Inflammatory macrophage treated with lipopolysaccharide for 1 hour (primary cell): ENCODE measurements around the gene ZNG1A.
A peak's percentile ranks its signal among the peaks of the same experiment; 100 is the strongest.
"Not testable (repeated sequence)": the region's sequence is repeated elsewhere in the genome, so short reads cannot be mapped to it uniquely, and the experiment has no call there.

Source experiments
- DNase-seq, 2 donors: peaks; one replicate each; pipeline ENCODE4 v3.0.0-alpha.2; 2020 to 2022

Gene ZNG1A

DNA sequence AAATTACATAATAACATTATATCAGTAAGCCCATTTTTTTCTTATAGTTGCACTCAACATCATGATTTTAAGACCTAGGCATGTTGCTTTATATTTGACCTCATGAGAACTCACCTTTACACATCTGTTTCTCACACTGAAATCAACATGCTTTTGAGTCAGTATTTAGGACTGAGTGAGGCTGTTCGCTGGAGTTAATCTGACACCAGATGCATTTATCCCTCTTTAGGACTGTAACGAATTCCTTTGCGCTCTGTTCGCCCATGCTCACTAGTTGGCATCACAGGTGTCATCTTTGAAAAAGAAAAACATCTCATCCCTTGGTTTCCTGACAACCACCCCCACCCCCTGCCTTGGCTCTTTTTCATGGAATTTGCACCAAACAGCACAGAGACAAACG, 84.9 kb downstream of the ZNG1A start:
- not testable (repeated sequence) for DNase-seq

- DNase-seq: not testable (repeated sequence)
Observed at GRCh38 chr9:90851-91250, 88.0 kb downstream of the ZNG1A start.

DNA sequence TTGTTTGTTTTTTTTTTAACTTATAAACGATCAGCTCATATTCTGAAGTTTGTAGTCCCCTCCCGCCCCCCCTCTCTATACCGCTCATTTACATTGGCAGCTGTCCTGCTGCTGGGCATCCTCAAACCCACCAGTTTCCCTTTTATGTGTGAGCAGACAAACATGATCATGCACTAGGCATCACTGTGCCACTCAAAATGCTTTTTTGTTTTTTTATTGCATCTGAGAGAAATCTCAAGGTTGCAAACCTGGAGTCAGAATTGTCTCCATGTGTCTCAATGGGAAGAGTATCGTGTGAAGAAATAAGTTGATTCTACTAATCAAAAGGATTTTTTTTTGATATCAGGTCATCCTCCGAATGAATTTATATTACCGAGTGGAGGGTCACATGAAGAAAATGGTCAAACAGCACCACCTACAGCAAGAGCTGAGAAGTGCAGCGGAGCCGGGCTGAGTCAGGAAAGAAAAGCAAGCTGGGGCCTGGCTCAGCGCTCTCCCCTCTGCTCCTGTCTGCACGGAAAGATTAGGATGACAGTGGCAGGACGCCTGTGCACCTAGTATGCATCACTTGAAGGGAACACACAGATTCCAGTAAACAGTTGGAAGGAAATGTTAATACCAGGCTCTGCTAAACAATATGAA, 90.3 kb downstream of the ZNG1A start:
- DNase-seq: not testable (repeated sequence)

GRCh38 chr9:87860-88259, 91.0 kb downstream of the ZNG1A start:
- DNase-seq: not testable (repeated sequence)

- not testable (repeated sequence) for DNase-seq
Observed at GRCh38 chr9:87105-87504, 91.8 kb downstream of the ZNG1A start.

GRCh38 chr9:86697-87096, 92.2 kb downstream of the ZNG1A start:
- not testable (repeated sequence) for DNase-seq

DNA sequence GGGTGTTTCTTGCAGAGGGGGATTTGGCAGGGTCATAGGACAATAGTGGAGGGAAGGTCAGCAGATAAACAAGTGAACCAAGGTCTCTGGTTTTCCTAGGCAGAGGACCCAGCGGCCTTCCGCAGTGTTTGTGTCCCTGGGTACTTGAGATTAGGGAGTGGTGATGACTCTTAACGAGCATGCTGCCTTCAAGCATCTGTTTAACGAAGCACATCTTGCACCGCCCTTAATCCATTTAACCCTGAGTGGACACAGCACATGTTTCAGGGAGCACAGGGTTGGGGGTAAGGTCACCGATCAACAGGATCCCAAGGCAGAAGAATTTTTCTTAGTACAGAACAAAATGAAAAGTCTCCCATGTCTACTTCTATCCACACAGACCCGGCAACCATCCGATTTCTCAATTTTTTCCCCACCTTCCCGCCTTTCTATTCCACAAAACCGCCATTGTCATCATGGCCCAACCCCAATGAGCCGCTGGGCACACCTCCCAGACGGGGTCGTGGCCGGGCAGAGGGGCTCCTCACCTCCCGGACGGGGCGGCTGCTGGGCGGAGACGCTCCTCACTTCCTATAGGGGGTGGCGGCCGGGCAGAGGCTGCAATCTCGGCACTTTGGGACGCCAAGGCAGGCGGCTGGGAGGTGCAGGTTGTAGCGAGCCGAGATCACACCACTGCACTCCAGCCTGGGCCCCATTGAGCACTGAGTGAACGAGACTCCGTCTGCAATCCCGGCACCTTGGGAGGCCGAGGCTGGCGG, 95.7 kb downstream of the ZNG1A start:
- DNase-seq: not testable (repeated sequence)

DNA sequence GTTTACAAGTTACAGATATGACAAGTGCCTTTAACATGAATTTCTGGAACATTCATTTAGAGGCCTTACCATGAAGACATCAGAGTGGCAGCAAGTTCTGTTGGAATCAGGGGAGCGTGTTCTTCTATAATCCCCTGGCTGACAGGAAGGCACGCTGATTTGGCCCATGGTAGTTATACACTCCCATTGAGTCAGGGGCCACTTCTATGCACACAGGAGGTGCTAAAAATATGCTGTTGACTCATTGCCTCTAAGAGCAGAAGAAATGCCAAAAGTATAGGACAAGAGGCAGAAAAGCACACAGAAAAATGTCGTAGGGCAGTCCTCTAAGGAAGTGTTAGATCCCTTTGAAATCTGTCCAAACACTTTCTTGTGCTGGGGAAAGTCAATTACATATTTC, 100.5 kb downstream of the ZNG1A start:
- DNase-seq: not testable (repeated sequence)

GRCh38 chr9:76389-76788, 102.5 kb downstream of the ZNG1A start:
- DNase-seq: not testable (repeated sequence)

- DNase-seq: not testable (repeated sequence)
Observed at GRCh38 chr9:73900-74525, 104.8 kb downstream of the ZNG1A start.

DNA sequence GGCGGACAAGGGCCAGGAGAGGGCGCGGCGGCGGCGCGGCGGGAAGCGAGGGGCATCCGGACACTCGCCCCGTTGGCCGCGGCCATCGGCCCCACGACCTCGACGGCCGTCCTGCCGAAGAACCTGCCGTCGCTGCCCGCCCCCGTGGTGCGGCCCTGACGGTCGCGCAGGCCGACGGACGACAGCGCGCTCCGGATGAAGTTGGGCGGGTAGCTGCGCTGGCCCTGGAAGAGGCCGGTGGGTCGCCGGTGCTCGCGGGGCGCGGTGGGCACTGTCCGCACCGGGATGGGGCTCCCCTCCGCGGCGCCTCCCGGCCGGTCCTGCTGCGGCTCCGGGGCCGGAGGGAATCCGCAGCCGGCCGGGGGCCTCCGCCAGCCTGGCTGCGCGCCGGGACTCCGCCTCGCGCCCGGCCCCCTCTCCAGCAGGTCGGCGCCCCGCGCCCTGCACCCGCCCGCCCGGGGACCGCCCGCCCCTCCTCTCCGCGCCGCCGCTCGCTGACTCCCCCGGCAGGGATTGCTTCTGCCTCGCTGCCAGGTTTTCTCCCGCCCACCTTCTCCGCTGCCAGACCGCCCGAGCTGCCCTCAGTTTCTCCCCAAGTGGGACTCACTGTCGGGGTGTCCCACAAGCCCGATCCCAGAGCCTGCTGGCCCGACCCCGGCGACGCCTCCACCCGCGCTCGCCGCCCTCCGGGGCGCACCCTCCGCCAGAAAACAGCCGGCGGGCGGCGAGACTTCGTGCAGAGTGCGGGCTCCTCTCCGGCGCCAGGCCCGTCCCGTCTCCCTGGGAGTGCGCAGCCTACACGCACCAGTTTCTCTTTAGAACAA, 105.6 kb downstream of the ZNG1A start:
- peak in 1 of 2 donors; percentile 0 for DNase-seq
